NCI-H748 (cell line): ENCODE data around the gene SUZ12.
"Not testable (repeated sequence)": the region's sequence is repeated elsewhere in the genome, so short reads cannot be mapped to it uniquely, and the experiment has no call there.

Source experiments
- DNase-seq: peaks from one replicate; lab custom pipeline; 2025; ENCODE audit not compliant: unreplicated experiment; lab: John Stamatoyannopoulos, UW

Gene SUZ12

DNA sequence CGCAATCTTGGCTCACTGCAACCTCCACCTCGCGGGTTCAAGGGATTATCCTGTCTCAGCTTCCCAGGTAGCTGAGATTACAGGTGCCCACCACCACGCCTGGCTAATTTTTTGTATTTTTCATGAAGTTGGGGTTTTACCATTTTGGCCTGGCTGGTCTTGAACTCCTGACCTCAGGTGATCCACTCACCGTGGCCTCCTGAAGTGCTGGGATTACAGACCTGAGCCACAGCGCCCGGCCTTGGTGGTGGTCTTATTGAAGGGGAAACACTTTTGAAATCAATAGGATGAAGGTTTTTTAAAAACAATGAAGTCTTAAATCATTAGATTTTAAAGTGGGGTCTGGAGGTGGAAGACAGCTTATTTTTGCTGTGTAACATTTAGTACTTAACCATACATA lies 5.6 kb downstream of the SUZ12 start:
- not testable (repeated sequence) for DNase-seq

DNA sequence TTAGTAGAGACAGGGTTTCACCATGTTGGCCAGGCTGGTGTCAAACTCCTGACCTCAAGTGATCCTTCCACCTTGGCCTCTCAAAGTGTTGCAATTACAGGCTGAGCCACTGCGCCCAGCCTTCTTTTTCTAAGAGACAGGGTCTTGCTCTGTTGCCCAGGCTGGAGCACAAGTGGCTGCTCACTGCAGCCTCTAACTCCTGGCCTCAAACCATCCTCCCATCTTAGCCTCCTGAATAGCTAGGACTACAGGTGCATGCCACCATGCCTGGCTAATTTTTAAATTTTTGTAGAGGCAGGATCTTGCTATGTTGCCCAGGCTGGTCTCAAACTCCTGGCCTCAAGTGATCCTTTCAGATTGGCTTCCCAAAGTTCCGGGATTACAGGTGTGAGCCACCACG lies 15.1 kb downstream of the SUZ12 start:
- DNase-seq = not testable (repeated sequence)

DNA sequence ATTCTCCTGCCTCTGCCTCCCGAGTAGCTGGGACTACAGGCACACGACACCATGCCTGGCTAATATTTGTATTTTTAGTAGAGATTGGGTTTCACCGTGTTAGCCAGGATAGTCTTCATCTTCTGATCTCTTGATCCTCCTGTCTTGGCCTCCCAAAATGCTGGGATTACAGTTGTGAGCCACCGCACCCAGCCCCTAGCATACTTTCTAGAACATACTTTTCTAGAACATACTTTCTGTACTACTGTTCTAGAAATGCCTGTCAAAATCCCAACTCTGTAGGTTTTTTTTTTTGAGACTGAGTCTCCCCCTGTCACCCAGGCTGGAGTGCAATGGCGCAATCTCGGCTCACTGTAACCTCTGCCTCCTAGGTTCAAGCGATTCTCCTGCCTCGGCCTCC lies 27.3 kb downstream of the SUZ12 start:
- not testable (repeated sequence) for DNase-seq

DNA sequence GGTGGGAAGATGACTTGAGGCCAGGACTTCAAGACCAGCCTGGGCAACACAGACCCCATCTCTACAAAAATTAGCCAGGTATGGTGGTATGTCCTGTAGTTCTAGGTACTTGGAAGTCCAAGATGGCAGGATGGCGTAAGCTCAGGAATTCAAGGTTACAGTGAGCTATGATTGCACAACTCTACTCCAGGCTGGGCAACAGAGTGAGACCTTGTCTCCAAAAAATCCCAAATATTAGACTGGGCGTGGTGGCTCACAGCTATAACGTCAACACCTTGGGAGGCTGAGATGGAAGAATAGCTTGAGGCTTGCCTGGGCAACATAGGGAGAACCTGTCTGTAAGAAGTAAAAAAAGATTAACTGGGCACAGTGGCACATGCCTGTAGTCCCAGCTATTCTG lies 30.8 kb downstream of the SUZ12 start:
- no peak for DNase-seq

- not testable (repeated sequence) for DNase-seq
Observed at GRCh38 chr17:31970416-31970815, 33.6 kb downstream of the SUZ12 start.

- DNase-seq = not testable (repeated sequence)
Observed at GRCh38 chr17:31974269-31975071, 37.7 kb downstream of the SUZ12 start.

DNA sequence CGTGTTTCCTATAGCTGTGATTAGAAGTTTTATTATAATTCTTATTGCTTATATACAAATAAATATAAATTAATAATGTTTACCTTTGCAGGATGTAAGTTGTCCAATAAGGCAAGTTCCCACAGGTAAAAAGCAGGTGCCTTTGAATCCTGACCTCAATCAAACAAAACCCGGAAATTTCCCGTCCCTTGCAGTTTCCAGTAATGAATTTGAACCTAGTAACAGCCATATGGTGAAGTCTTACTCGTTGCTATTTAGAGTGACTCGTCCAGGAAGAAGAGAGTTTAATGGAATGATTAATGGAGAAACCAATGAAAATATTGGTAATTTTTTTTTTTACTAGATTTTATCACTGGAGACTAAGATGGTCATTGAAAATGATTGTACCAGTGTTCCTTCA lies 38.6 kb downstream of the SUZ12 start:
- DNase-seq = not testable (repeated sequence)

GRCh38 chr17:31991821-31992220 lies 55.0 kb downstream of the SUZ12 start:
- not testable (repeated sequence) for DNase-seq

DNA sequence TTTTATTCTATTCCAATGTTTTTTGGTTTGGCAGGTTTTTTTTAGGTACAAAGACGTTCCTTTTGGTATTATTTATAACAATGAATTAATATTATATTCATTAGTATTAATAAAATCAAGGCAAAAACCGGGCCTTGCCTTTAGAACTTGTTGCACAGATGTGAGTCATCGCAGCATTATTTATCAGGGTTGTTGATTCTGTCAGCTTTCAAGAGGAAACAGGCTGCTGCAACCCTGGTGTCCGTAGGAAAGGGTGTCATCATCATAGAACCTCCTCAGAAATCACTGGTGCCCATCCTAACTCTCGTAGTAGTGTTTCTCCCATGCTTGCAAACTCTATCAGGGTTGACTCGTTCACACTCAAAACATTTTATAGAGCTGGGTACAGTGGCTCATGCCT lies 60.2 kb downstream of the SUZ12 start:
- no peak for DNase-seq

- DNase-seq = peak; percentile 79
Observed at GRCh38 chr17:32006957-32007462, 70.2 kb downstream of the SUZ12 start, which contains the start of gene LRRC37B. Gene LRRC37B, plus strand, starts transcription at chr17:32007383. Its CDS starts 14,010 bp downstream, at chr17:32021393.

DNA sequence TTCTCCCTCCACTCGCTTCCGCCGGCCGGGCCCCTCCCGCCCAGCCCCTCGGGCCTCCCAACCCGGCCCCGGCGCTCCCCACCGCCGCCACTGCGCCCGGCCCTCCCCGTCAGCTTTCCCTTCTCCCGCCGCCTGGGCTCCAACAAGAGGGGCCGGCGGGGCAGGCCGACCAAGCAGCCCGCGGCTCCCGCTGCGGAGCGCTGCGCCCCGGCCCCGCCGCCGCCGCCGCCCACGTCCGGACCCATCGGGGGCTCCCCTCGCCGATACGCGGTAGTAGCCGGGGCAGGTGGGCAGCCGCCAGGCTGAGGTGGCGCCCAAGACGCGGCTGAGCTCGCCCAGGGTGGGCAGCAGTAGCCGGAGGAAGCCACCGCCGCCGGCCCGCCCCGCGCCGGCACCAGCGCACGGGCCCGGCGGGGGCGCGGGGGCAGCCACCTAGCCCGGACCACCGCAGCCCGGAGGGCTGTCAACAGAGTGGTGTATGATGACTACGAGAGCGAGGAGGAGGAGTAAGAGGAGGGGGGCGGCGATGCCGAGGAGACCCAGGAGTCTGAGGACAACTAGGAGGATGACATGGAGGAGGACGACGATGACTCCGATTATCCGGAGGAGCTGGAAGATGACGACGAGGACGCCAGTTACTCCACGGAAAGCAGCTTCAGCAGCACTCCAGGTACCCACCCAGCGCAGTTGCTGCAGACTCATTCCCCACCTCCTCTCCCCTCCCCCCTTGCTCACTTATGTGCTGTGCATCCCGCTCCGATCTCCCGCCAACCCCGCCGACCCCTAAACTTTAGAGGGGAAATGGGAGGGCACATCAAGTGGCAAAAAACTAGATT lies 70.9 kb downstream of the SUZ12 start:
- peak; percentile 72 for DNase-seq

DNA sequence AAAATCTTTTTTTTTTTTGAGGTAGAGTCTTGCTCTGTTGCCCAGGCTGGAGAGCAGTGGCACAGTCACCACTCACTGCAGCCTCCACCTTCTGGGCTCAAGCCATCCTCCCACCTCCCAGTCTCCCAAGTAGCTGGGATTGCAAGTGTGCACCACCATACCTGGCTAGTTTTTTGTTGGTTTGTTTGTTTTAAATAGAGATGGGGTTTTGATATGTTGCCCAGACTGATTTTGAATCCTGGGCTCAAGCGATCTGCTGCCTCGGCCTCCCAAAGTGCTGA lies 72.4 kb downstream of the SUZ12 start:
- DNase-seq = no peak

DNA sequence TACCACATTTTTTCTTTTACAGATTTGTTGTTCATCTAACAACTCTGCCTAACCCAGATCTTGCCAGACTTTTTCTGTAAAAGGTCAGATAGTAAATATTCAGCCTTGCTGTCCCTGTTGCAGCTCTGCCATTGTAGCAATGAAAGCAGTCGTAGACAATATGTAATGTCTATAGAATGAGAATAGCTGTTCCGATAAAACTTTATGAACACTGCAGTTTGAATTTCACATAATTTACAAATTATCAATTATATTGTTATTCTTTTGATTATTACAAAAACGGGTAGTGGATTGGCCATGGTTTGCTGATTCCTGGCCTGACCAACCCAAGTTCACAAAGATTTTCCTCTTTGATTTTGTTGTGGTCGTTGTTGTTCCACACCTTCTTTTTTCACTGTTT lies 73.3 kb downstream of the SUZ12 start:
- no peak for DNase-seq

GRCh38 chr17:32015245-32016013 lies 78.6 kb downstream of the SUZ12 start:
- peak; percentile 95 for DNase-seq

- DNase-seq = no peak
Observed at GRCh38 chr17:32016231-32016630, 79.4 kb downstream of the SUZ12 start.

DNA sequence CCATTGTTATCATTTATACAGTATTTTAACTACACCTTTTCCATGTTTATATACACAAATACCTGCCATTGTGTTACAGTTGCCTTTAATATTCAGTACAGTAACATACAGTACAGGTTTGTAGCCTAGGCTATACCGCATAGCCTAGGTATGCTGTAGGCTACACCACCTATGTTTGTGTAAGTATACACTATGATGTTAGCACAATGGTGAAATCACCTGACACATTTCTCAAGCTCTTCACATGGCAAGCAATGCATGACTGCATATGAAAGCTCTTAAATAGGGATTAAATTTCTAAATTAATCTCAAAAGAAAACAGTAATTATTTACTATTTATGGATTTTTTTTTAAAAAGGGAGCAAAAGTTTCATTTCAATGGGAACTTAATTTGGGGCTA lies 82.4 kb downstream of the SUZ12 start:
- DNase-seq = no peak

GRCh38 chr17:32020943-32021614 lies 84.3 kb downstream of the SUZ12 start:
- no peak for DNase-seq

DNA sequence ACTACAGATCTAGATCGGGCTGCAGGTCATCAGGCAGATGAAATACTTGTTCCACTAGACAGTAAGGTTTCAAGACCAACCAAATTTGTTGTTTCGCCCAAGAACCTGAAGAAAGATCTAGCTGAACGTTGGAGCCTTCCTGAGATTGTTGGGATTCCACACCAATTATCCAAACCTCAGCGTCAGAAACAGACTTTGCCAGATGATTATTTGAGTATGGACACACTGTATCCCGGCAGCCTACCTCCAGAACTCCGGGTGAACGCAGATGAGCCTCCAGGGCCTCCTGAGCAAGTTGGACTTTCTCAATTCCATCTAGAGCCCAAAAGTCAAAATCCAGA lies 84.8 kb downstream of the SUZ12 start:
- DNase-seq = no peak

GRCh38 chr17:32022554-32022953 lies 85.7 kb downstream of the SUZ12 start:
- not testable (repeated sequence) for DNase-seq

GRCh38 chr17:32027271-32027670 lies 90.5 kb downstream of the SUZ12 start:
- DNase-seq = not testable (repeated sequence)

- no peak for DNase-seq
Observed at GRCh38 chr17:32033223-32033622, 96.4 kb downstream of the SUZ12 start.
